MV-4-11 (cell line): ENCODE data around the gene POLD4.
A peak's percentile ranks its signal among the peaks of the same experiment; 100 is the strongest.
"Not testable (repeated sequence)": the region's sequence is repeated elsewhere in the genome, so short reads cannot be mapped to it uniquely, and the experiment has no call there.

ENCODE experiments used
- DNase-seq: peaks from one replicate; lab custom pipeline; 2025; lab: John Stamatoyannopoulos, UW

POLD4 gene

GRCh38 chr11:67352546-67353316, 615 bp downstream of the POLD4 start:
- DNase-seq = peak; percentile 40

- DNase-seq = peak; percentile 70
Observed at GRCh38 chr11:67351275-67352005, 1.9 kb downstream of the POLD4 start.

GRCh38 chr11:67349928-67350465, 3.3 kb downstream of the POLD4 start:
- DNase-seq = no peak

GRCh38 chr11:67349457-67349856, 3.9 kb downstream of the POLD4 start:
- DNase-seq = no peak

- no peak for DNase-seq
Observed at GRCh38 chr11:67349036-67349435, 4.3 kb downstream of the POLD4 start.

- DNase-seq = no peak
Observed at GRCh38 chr11:67347964-67348749, 5.2 kb downstream of the POLD4 start.

- DNase-seq = peak; percentile 38
Observed at GRCh38 chr11:67345920-67346819, 7.2 kb downstream of the POLD4 start.

GRCh38 chr11:67345247-67345919, 8.0 kb downstream of the POLD4 start:
- DNase-seq = no peak

- DNase-seq = peak; percentile 83
Observed at GRCh38 chr11:67344264-67344663, 9.1 kb downstream of the POLD4 start.

GRCh38 chr11:67337257-67337656, 16.1 kb downstream of the POLD4 start:
- no peak for DNase-seq

GRCh38 chr11:67332081-67332691, 21.2 kb downstream of the POLD4 start:
- no peak for DNase-seq

GRCh38 chr11:67323526-67323925, 29.8 kb downstream of the POLD4 start:
- DNase-seq = no peak

GRCh38 chr11:67322049-67322448, 31.3 kb downstream of the POLD4 start:
- no peak for DNase-seq

- DNase-seq = no peak
Observed at GRCh38 chr11:67321313-67321871, 32.0 kb downstream of the POLD4 start.

GRCh38 chr11:67320691-67321090, 32.7 kb downstream of the POLD4 start:
- no peak for DNase-seq

- DNase-seq = no peak
Observed at GRCh38 chr11:67320011-67320410, 33.3 kb downstream of the POLD4 start.

GRCh38 chr11:67318876-67319275, 34.5 kb downstream of the POLD4 start:
- DNase-seq = not testable (repeated sequence)

- DNase-seq = no peak
Observed at GRCh38 chr11:67317888-67318555, 35.3 kb downstream of the POLD4 start.

- DNase-seq = peak; percentile 92
Observed at GRCh38 chr11:67317205-67317887, 36.0 kb downstream of the POLD4 start.
